Left forelimb (tissue), 1 donor: ENCODE measurements around the gene LRP2.
"Not testable (repeated sequence)": the region's sequence is repeated elsewhere in the genome, so short reads cannot be mapped to it uniquely, and the experiment has no call there.

Experiments
- DNase-seq: peaks from one replicate; pipeline ENCODE4 v3.0.0-alpha.2; 2018; ENCODE audit warnings: low spot score

LRP2 gene

DNA sequence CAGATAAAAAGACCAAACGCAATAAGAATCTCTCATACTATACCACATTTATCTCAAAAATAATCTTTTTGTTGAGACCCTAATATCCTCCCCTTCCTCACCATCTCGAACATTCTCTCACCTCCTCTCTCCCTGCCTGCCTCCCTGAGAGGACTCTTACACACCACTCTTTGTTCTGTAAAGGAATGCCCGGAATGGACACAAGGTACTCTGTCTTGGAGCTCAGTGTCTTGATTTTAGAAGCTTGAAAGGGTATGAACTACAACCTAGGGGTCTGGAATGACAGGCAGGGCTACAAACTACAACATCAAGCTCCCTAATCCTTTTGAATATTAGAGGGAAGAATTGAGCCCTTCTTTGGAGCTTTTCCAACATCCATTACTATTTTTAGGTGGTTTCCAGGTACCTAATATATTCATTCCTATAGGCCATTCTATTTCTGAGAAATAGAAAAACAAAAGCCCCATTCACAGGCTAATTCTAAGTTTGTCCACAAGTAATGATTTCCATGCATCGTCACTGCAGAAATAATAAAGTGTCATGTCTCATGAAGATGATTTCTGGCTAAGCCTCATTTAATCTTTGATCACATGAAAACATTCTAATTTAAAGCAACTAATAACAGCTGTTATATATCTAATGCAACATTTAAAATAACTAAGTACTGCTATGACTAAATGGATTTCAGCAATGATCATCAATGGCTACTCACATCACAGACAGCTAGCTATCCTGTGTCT lies 60.6 kb downstream of the LRP2 start:
- DNase-seq: no peak

DNA sequence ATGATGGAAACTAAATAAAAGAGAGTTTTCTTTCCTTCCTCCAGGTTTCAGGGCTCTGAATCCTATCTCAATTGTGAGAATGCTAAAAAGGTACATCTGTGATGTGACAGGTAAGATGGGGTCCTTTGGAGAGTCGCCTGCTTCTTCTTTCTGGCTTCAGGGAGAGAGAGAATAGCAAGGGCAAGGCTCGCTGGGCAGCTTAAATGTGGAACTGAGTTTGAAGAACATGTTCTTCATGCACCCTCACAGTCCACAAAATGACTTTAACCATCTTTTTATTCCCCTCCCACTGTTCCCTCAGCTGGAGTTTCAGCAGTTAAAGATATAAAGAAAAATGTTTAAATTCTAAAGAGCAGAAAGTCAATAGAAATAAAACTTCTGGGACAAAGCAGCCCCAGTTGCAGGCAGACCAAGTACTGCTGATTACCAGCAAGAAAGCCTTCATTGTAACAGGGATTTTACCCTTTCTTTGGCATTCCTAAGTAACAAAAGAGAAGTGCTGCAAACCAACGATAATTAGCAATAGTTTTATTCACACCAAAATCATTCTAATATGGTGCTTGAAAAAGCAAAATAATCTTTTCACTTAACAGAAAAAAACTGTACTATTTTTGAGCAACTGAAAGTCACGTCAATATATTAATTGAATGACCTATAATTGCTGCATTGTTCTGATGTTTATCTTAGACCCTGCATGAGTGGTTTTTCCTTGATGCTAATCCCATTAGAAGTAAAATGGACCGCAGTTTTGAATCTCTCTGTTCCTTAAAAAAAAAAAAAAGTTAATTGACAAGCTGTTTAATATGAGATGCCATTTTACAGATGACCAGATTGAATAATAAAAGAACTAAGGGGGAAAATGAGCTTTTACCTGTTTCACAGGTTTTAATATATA lies 61.5 kb downstream of the LRP2 start:
- no peak for DNase-seq

- no peak for DNase-seq
Measured at GRCh38 chr2:169298007-169298406, 64.3 kb downstream of the LRP2 start.

DNA sequence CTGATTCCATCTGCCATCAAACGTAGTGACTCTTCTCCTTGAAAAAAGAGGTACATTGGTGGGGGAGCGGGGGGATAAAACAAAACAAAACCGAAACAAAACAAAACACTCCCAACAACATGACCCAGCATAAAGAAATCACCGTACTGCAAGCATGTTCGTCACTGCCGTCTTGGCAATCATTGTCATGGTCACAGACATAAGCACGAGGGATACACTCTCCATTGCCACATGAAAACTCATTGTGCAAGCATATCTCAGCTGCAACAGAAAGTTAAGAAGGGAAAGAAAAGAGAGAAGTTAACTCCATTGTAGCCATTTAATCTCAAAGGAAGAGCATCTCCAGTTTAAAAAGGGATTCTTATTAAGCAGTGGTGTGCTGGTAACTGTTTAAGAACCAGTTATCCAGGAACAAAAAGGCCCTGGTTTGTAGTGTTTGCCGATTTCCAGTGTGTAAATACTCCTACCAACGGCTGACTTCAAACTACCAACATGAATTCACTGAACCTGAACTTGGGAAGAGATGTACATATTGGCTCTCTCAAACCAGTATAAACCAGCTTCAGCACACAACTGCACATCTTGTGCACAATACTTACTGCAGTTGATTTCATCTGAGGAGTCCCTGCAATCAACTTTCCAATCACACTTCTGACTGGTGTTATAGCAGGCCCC lies 68.2 kb downstream of the LRP2 start:
- DNase-seq: no peak

- DNase-seq: no peak
Measured at GRCh38 chr2:169291517-169291916, 70.8 kb downstream of the LRP2 start.

DNA sequence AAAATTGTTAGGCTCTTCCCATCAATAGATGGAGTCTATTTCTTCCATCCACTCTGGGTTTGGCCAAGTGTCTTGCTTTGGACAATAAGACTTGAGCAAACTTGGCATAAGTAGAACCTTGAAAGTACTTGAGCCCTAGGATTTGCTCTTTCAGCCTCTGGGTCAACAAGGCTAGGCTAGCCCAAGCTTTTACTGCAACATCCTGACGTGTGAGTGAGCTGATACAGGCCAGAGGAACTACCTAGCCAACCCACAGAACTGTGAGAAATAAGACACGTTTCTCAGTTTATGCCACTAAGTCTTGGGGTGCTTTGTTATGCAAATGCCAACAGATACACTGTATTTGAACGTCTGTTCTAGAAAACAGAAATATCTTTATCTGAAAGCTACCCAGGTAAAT lies 71.9 kb downstream of the LRP2 start:
- DNase-seq: no peak

DNA sequence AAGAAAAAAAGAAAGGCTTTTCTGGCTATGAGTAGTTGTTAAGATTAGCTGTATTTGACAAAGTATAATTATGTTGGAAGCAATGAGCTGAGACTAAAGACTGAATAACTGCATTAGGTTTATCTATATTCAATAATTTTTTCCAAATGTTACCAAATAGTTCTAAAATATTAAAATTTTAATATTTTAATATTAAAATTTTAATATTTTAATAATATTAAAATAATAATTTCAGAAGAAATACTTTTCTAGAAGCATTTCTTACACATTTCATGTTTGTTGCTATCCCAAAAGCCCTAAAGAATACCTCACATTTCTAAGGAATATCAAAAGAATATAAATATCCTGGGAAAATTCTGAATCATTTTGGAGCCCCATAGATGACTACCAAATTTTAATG lies 74.7 kb downstream of the LRP2 start:
- DNase-seq: no peak

GRCh38 chr2:169286624-169287231 lies 75.6 kb downstream of the LRP2 start:
- DNase-seq: no peak

DNA sequence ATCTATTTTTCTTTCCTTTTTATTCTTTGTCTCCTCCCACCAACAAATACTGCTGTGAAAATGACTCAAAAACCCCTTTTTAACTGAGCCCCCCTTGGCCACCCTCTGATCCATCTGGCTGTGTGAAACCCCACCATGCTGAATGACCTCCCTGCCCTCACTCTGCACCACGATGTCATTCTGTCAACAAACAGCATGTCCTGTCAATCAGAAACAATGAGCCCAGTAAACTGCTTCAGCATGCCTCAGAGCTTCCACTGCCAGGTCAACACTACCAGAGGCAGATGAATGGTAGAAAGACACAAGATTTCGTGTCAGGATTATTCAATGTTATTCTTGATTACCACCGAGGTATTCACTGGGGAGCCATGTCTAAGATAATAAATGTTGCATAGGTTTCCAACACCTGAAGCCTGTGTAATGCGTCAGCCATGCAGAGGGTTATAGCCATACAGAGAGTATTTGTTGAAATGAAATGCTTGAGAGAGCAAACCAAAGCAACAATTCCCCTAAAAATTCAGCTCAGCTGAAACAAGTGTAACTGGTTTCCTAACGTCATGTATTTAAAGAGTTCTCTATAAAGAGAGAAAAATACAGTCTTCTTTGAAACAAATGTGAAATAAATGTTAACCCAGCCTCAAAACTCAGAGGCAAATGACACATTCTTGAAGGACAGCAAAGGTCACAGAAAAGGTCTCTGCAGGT lies 76.7 kb downstream of the LRP2 start:
- no peak for DNase-seq

GRCh38 chr2:169280502-169280901 lies 81.8 kb downstream of the LRP2 start:
- no peak for DNase-seq

- DNase-seq: no peak
Measured at GRCh38 chr2:169275696-169276444, 86.5 kb downstream of the LRP2 start.

DNA sequence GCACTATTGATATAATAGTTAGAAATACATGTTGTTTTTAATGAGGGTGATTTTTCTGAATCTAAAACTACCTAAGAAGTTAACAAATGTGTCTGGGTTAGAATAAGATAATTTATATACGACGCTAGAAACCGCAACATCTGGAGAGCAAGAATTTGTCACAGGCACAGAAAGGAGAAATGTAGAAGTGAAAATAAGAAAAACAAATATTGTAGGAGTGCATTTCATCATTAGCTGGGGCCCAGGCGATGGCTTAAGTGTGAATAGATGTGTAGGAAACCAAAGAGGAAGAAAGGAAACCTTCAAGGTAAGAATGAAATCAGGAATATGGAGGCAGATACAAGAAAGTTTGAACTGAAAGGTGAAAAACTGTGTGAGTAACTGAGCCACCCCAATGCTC lies 90.3 kb downstream of the LRP2 start:
- DNase-seq: no peak

DNA sequence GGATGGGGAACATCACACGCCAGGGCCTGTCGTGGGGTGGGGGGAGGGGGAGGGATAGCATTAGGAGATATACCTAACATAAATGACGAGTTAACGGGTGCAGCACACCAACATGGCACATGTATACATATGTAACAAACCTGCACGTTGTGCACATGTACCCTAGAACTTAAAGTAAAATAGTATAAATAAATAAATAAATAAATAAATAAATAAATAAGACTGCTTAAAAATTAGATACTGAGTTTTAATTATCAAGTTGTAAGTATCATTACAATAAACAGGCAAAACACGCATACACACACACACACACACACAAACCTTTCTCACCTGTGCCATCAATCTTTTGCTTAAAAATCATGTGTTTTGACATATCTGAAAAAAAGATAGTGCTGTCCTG lies 91.8 kb downstream of the LRP2 start:
- not testable (repeated sequence) for DNase-seq

DNA sequence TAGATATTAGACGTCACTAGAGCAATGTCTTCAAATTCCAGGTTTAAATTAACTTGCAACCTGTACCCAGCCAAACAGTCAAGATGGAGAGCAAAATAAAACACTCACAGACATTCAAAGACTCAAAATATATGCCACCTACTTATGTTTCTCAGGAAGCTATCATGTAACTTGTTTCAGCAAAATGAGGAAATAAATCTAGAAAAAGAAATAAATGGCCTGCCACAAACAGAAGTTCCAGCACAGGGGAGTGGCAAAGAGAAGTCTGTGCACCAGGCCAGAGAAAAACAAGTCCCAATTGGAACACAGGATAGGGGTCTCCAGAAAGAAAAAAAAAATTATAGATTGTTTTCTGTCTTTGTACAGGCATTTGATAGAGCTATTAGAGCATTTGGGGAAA lies 96.7 kb downstream of the LRP2 start:
- no peak for DNase-seq

GRCh38 chr2:169260846-169261642 lies 101.3 kb downstream of the LRP2 start:
- no peak for DNase-seq

DNA sequence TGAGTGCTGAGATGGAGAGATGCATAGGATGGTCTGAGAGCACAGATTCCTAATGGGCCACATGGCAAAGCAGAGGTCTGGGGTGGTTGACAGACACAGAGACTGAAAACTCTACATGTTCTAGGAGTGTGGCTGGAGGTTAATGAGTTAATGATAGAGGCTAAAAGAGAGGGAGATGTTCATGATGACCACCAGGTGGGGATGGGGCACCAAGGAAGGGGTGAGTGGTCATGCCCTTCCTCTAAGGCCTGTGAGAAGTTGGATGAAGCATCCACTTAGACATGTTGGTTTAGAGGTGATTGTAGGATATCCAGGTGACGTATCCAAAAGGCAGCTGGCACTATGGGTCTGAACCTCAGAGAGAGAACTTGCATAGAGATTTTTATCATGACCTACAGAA lies 102.1 kb downstream of the LRP2 start:
- DNase-seq: no peak

- DNase-seq: no peak
Measured at GRCh38 chr2:169259402-169259801, 102.9 kb downstream of the LRP2 start.

- no peak for DNase-seq
Measured at GRCh38 chr2:169258045-169258601, 104.2 kb downstream of the LRP2 start.

GRCh38 chr2:169254774-169255173 lies 107.6 kb downstream of the LRP2 start:
- no peak for DNase-seq

DNA sequence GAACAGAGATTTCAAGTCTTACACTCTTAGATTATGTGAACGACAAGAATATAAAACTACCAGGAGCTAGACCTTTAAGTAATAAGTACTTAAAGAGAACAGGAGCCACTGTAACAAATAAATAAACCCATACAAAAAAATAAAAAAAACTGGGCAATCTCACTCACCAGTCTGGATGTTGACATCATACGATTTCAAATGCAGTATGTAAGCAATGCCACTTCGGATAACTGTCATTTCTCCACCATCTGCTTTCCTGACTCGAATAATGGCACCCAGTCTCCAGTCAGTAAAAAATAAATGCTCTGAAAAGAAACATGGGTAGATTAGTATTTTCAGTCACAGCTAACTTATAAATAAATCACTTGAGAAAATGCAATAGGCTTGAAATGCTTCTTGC lies 115.1 kb downstream of the LRP2 start:
- DNase-seq: no peak
